Hematopoietic multipotent progenitor cell treated with erythropoietin and hydrocortisone succinate and interleukin-3 and kit ligand, for 8 days (in vitro differentiated cells): ENCODE data around the gene CFAP206.
A peak's percentile ranks its signal among the peaks of the same experiment; 100 is the strongest.
"Not testable (repeated sequence)": the region's sequence is repeated elsewhere in the genome, so short reads cannot be mapped to it uniquely, and the experiment has no call there.

Experiments
- DNase-seq: peaks from one replicate; pipeline ENCODE4 v3.0.0-alpha.2; 2015

Gene CFAP206

DNA sequence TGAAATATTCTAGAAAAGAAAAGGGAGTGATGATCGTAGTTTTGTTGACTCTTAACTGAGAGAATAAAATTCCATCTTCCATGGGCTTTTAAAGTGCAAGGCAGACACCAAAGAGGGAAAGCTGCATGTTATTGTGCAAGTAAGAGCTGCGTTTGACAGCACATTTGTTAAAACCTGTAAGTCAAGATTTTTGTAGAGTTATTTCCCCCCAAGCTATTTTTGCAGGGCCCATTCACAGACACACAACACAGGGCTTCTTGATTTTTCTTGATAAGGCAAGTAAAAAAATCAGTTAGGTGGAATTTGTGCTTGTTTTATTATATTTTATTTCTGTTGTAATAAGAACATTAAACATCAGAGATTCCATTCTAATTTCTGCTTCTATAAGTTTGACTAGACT lies 13.8 kb downstream of the CFAP206 start:
- DNase-seq, result no peak

- no peak for DNase-seq
Measured at GRCh38 chr6:87426789-87427188, 19.0 kb downstream of the CFAP206 start.

GRCh38 chr6:87430499-87430898 lies 22.7 kb downstream of the CFAP206 start:
- no peak for DNase-seq

- no peak for DNase-seq
Measured at GRCh38 chr6:87431263-87431662, 23.5 kb downstream of the CFAP206 start.

- peak; percentile 76 for DNase-seq
Measured at GRCh38 chr6:87436435-87436834, 28.7 kb downstream of the CFAP206 start.

DNA sequence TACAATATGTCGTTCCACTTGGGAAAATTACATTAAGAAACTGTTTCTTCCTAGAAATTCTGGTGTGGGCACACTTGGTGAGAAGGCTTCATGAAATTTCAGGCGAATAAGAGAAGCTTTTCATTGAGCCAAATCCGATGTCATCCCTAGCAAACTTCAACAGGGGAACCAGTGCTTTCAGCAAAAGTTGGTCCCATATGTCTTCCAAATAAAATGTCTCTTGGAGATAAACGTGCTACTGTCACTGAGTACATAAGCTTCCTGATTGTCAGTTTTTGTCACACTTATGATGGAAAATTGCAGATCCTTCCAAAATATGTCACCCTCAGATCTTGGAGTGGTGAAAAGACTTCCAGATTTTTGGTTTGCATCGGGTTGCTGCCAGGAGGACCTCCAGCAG lies 33.9 kb downstream of the CFAP206 start:
- no peak for DNase-seq

DNA sequence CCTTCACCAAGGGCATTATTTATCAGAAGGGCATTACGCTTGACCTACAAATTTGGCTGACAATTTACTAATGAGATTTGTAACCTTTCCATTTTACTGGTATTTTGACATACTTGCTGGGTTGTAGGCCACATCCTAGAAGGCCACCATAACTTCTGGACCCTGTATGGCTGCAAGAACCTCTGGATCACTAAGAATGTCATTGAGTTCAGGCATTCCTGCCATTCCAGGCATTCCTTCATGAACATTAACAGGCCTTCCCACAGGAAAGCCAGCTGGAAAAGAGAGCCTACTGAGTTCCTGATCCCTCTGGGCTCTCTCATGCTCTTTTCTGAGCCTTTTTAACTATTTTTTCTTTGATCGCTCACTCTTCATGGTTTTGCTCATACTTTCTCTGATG lies 36.6 kb downstream of the CFAP206 start:
- no peak for DNase-seq

DNA sequence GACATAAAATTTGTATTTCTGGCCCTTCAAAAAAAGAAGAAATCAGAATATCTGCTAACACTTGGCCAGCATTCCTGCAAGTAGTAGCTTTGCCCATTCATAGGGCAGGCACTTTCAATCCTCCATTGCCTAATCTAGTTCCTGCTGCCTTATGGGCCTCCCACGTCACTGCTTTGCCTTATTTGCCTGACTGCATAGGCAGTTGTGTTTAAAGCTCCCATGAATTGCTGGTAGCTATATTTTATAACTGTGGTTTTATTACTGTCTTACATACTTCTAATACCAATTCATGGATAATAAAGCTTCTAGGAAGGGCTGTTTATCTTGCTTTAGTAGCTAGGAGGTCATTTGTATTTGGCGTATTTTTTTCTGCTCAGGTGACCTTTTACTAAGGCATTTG lies 57.3 kb downstream of the CFAP206 start:
- no peak for DNase-seq

DNA sequence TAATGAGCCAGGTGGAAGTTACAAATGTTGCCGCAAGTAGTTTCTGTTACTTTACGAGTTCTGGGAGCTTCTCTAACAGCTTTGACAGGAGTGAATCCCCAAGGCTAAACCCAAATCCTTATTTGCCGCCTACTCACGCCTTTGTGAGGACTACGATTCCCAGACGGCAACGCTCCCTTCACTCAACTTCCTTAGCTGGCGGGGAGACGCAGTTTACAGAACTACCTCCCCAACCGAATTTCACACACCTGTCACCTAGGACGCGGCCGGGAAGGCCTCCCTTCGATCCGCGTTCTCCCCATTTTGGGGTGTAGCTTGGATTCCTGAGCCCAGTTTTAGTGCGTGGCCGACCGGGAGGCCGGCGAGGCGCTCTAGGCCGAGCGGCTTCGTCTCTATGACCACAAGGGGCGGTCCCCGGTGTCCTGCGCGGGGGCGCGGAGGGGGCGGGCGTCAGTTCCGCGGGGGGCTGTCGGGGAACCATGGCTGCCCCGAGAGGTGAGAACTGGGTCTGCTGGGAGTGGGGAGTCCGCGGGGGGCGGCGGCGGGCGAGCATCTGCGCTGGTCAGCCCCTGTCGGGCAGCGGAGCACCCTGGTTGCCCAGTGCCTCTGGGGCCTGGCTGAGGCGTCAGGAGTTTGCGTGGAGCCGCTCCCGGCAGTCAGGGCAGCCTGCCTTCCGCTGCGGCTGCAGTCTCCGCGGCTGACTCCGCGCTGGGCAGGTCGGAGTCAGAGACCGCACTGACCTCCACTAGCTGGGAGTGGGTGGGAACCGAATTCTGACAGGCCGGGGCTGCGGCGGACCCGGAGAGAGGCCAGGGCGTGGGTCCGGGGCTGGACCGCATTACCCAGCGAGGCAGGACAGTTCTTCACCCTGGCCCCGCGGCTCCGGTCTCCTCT lies 65.0 kb downstream of the CFAP206 start, which contains the start of gene SLC35A1:
Gene SLC35A1 (plus strand): TSS at position 450 of the 894 bp plus-strand sequence. CDS start 30 bp downstream, at position 480.
- peak; percentile 89 for DNase-seq

DNA sequence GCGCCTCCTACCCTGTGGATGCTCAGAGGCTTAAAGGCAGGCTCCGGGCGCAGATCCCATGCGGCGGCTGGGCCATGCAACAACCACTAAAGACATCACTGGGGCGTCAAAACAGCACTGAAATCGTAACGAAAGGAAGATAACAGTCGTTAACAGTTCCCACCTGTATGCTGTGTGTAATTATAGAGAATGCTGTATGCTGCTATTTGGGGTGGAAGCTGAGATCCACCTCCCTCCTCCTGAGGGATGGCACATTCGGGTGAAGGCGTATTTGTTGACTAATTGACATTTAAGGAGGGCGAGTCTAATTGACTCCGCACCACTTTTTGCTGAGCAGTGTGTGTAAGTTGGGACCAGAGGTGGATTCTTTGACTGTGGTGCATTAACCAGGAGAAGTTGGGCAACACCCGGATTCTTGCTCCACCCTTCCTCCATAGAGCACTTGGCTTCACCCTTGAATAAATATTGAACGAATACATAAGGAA lies 65.7 kb downstream of the CFAP206 start:
- peak; percentile 63 for DNase-seq

DNA sequence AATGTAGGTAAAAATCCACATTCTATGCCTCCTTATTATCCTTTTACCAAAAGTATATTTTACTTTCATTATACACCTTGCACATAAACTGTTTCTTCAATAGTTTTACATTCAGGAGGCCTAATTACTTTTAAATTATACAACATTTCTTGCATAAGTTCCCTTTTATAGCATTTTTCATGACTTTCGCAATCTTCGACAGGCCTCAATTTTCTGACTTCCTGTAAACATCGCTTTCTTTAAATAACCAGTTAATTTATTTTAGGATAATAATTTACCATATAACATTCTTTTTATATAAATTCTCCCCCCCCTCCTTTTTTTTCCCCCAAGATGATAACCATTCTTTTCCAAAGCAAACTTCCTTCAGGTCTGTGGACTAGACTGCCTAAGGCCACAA lies 74.2 kb downstream of the CFAP206 start:
- DNase-seq, result no peak

DNA sequence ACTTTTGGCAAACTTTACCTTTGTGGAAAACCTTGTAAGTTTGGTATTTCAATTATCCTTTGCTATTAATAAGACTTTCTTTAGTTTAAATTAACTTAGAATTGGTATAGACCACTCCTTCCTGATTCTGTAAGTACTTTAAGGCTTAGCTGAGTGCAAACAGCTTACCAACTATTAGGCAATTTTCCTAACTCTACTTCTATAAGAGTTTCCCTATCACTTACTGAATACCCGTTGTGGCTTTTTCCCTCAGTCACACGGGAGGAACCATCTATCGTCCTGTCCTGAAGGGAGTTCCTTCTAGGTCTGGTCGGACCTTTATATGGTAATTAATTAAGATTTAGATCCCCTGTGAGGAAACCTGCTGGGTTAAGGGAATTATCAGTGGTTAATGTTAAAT lies 74.6 kb downstream of the CFAP206 start:
- no peak for DNase-seq

GRCh38 chr6:87483929-87484328 lies 76.2 kb downstream of the CFAP206 start:
- peak; percentile 16 for DNase-seq

DNA sequence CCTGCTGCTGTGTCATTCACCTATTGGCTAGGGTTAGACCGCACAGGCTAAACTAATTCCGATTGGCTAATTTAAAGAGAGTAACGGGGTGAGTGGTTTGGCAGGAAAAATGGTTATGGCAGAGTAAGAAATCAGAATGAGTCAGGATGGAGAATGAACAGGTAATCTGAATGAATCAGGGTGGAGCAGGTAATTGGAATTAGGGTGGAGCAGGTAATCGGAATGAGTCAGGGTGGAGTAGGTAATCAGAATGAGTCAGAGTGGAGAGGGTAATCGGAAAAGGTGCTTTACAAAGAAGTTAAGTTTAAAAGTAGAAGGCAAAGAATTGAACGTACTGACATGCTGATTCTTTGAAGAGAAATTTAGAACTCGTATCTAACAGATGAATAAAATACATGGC lies 76.7 kb downstream of the CFAP206 start:
- DNase-seq, result no peak

DNA sequence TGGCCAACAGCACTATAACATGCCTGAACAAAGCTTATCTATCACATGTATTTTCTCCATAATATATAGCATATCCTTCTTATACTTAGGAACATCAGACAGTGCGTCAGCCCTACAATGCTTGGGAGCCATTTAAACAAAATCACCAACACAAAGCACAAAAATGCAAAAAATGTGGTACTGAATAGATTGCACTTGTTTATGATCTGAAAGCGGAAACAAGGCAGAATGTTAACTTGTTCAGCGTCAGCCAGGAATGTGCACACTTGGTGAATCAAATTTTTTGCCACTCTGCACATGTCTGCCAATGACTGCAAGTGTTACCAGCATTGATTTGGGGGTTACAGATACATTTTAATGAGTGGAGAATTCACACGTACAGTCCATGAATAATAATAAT lies 79.8 kb downstream of the CFAP206 start:
- DNase-seq, result no peak

DNA sequence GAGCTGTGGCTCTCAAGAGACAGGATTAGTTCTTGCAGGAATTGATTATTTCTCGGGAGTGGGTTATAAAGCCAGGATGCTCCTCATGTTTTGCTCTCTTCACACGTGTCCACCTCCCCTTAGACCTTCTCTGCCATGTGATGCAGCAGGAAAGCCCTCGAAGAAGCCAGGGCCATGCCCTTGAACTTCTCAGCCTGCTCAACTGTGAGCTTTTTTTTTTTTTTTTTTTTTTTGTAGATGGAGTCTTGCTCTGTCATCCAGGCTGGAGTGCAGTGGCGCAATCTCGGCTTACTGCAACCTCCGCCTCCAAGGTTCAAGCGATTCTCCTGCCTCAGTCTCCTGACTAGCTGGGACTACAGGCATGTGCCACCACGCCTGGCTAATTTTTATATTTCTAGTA lies 81.6 kb downstream of the CFAP206 start:
- not testable (repeated sequence) for DNase-seq

DNA sequence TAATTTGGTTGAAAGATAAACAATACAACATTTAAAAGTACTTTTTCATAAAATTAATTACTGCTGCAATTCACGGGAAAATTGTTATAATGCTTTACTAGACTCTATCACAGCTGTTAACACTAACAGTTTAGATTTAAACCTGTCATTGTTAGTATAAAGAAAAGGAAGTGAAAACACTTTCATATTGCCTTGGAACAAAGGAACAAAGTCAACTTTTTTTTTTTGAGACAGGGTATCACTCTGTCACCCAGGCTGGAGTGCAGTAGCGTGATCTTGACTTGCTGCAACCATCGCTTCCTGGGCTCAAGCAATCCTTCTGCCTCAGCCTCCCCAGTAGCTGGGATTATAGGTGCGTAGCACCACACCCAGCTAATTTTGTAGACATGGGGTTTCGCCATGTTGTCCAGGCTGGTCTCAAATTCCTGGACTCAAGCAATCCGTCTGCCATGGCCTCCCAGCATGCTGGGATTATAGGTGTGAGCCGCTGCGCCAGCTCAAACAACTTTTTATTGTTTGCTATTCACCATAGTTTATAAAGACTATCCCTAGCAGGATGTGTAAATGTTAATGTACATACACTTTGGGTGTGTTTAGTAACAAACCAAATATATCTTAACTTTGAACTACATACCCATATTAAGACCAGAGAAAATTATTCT lies 87.1 kb downstream of the CFAP206 start:
- DNase-seq, result no peak

DNA sequence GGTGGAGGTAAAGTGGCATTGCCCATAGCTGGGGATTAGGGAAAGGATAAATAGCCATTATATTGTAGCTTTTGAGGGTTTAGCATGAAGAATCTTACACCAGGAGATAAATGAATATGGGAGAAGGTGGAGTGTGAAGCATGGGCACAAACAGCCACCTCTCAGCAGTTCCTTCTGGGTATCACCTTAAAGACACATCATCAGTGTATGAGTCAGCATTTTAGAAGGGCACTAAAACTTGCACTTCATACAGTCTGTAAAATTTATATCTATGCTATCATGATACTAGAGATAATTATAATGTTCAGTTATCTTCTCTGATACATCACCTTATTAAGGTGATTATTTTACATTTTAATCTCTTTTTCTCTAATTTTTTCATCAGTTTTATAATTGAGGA lies 90.3 kb downstream of the CFAP206 start:
- no peak for DNase-seq

DNA sequence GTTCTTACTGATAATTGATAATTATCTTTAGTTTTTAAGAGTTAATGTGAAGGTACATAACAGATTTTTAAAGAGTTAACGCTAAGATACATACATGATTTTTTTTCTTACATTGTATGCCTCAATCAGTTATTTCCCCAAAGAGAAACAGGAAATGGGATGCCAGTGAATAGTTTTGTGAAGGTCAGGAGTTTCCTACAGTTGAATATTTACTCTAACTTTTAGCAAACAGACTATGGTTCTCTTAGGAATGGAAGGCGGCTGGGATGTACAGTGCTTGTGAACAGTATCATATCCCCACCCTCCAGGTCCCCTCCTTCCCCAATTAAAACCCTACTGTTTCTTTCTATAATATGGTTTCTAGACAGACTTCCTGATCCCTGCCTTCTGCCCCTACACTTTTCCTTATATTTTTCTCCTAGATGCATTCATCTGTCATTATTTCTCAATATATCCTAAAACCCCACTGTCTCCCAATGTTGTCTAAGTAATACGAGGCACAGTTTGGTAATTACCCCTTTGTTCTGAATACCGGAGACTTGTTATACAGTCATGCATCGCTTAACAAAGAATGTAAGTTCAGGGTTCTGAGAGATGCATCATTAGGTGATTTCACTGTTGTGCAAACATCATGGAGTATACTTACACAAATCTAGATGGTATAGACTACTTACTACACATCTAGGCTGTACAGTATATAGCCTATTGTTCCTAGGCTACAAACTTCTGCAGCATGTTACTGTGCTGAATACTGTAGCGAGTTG lies 94.2 kb downstream of the CFAP206 start:
- DNase-seq, result no peak

GRCh38 chr6:87504441-87504840 lies 96.7 kb downstream of the CFAP206 start:
- no peak for DNase-seq
